Retinal pigment epithelial cell (primary cell): Measurements from ENCODE around the gene CYB5B.
A peak's percentile ranks its signal among the peaks of the same experiment; 100 is the strongest.

Experiments
- DNase-seq: peaks from one replicate; pipeline ENCODE4 v3.0.0-alpha.2; 2010; ENCODE audit warnings: low read depth
- H3K4me3 ChIP-seq: 2 replicates; pipeline ENCODE4 v1.5.1; 2011; ENCODE audit warnings: mild to moderate bottlenecking, low read length, control low read depth, moderate library complexity
- TF ChIP-seq, protein P1 (sequence below): conservative IDR thresholded peaks from 2 replicates; pipeline ENCODE4 v1.5.1; 2011; ENCODE audit warnings: low read depth, low read length, control low read depth, inconsistent platforms

The CYB5B gene

DNA sequence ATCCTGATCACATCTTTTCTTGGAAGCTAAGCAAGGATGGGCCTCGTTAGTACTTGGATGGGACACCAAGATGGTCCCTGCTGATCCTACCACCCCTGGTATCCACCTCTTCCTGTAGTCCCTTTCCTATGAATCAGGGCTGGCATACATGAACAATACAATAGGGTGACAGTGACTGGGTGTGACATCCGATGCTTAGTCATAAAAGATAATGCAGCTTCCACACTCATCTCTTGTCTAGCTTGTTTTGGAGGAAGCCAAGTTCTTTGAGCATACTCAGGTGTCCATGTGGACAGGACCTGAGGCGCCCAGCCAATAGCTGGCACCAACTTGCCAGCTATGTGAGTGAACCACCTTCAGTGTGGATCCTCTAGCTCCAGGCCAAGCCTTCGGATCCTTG lies 78.8 kb downstream of the CYB5B start:
- TF ChIP-seq, protein P1, sequence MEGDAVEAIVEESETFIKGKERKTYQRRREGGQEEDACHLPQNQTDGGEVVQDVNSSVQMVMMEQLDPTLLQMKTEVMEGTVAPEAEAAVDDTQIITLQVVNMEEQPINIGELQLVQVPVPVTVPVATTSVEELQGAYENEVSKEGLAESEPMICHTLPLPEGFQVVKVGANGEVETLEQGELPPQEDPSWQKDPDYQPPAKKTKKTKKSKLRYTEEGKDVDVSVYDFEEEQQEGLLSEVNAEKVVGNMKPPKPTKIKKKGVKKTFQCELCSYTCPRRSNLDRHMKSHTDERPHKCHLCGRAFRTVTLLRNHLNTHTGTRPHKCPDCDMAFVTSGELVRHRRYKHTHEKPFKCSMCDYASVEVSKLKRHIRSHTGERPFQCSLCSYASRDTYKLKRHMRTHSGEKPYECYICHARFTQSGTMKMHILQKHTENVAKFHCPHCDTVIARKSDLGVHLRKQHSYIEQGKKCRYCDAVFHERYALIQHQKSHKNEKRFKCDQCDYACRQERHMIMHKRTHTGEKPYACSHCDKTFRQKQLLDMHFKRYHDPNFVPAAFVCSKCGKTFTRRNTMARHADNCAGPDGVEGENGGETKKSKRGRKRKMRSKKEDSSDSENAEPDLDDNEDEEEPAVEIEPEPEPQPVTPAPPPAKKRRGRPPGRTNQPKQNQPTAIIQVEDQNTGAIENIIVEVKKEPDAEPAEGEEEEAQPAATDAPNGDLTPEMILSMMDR, result no peak
- no peak for DNase-seq
- no peak overlapping the region for H3K4me3 ChIP-seq

DNA sequence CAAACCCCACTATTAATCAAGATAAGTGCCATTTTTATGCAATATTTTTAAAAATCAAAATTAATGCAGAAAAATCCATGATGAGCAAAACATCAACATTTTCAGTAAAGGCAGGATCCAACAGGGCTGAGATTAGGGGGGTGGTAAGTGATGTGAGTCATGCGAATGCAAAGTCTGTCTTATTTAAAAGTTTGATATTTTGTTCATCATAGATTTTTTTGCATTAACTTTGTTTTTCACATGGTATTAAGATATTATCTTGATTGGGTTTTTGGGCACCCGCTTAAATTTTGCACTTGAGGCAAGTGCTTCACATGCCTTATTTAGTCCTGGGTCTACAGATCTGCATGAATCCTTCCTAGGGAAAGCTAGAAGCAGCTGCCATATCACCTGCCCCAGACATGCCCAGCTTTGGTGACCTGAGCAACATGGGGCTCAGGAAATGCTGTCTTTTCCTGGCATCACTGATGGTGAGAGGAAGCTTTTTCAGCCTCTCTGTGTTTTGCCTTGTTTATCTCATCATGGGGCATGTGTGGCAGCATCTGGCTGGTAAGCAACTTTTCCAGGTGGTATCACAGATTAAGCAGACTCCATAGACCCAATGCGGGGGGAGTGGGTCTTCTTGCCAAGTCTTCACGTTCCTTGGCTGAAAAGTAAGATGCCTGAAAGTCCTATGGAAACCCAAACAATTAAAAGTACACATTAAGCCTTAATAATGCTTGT lies 83.8 kb downstream of the CYB5B start:
- no peak overlapping the region for H3K4me3 ChIP-seq
- no peak for DNase-seq
- TF ChIP-seq, protein P1, result no peak

- no peak for DNase-seq
- TF ChIP-seq, protein P1, result no peak
- no peak overlapping the region for H3K4me3 ChIP-seq
Observed at GRCh38 chr16:69509125-69509524, 84.7 kb downstream of the CYB5B start.

GRCh38 chr16:69511651-69512050 lies 87.2 kb downstream of the CYB5B start:
- no peak for DNase-seq
- no peak overlapping the region for H3K4me3 ChIP-seq
- TF ChIP-seq, protein P1, result no peak

DNA sequence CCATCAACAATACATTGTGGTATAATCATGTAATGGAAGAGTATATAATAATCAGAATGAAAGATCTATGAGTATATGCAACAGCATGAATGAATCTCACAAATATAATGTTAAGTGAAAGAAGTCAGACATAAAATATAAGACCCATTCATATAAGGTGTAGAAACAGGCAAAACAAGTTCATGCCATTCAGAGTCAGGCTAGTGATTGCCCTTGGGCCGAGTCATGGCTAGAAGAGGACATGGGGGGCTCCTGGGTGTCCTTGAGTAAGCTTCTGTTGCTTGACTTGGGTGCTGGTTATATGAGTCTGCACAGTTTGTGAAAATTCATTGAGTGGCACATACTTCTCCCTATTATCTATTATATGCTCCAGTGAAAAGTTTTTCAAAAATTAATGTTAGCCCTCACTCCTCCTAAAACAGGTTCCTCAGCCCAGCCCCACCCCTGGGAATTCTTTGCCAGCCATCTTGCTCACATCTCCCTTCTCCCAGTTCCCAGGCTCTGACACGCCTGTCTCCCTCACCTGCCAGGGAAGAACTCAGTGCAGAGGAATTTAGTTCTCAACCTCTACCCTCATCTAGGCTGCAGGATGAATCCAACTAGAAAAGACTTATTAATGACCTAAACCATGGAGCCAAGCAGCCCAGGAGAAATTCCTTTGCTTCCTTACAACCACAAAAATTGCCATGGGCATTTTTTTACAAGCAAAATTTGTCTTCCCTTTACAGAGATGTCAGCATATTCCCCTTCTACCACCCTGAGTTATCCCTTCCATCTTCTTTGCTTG lies 89.0 kb downstream of the CYB5B start:
- TF ChIP-seq, protein P1, result no peak

GRCh38 chr16:69514356-69514755 lies 89.9 kb downstream of the CYB5B start:
- TF ChIP-seq, protein P1, result no peak
- no peak overlapping the region for H3K4me3 ChIP-seq
- no peak for DNase-seq

More for the DNA sequence above, 89.0 kb downstream of the CYB5B start:
- no peak overlapping the region for H3K4me3 ChIP-seq
- peak; percentile 30 for DNase-seq
